Measurements from ENCODE around the gene LCA5L.

LCA5L gene

GRCh38 chr21:39406065-39406464 is 39.5 kb downstream of the LCA5L start:
- no peak for TF ChIP-seq CTCF (conservative IDR thresholded peaks at IDR 0.05; ENCODE audit: low read length)
- DNase-seq (ENCODE audit: low read depth): no peak
- H3K4me3 ChIP-seq (ENCODE audit: low read length): no peak overlapping the region

- TF ChIP-seq CTCF (conservative IDR thresholded peaks at IDR 0.05; ENCODE audit: low read length): no peak
- no peak for DNase-seq (ENCODE audit: low read depth)
- no peak overlapping the region for H3K4me3 ChIP-seq (ENCODE audit: low read length)
These were observed 45.4 kb downstream of the LCA5L start for GRCh38 chr21:39400173-39400572.

GRCh38 chr21:39397646-39398385 is 47.8 kb downstream of the LCA5L start:
- no peak overlapping the region for H3K4me3 ChIP-seq (ENCODE audit: low read length)
- DNase-seq (ENCODE audit: low read depth): peak; percentile 25
- TF ChIP-seq CTCF (conservative IDR thresholded peaks at IDR 0.05; ENCODE audit: low read length): no peak

GRCh38 chr21:39392981-39393380 is 52.6 kb downstream of the LCA5L start:
- H3K4me3 ChIP-seq (ENCODE audit: low read length): no peak overlapping the region
- TF ChIP-seq CTCF (conservative IDR thresholded peaks at IDR 0.05; ENCODE audit: low read length): no peak
- no peak for DNase-seq (ENCODE audit: low read depth)

- TF ChIP-seq CTCF (conservative IDR thresholded peaks at IDR 0.05; ENCODE audit: low read length): no peak
- DNase-seq (ENCODE audit: low read depth): no peak
- H3K4me3 ChIP-seq (ENCODE audit: low read length): no peak overlapping the region
These were observed 55.3 kb downstream of the LCA5L start for GRCh38 chr21:39390212-39390765.

GRCh38 chr21:39388811-39389155 is 56.8 kb downstream of the LCA5L start:
- no peak for TF ChIP-seq CTCF (conservative IDR thresholded peaks at IDR 0.05; ENCODE audit: low read length)
- no peak overlapping the region for H3K4me3 ChIP-seq (ENCODE audit: low read length)
- no peak for DNase-seq (ENCODE audit: low read depth)
